Peyer's patch (tissue), 4 donors: ENCODE results near the gene GAL3ST3. TPM values are rescaled to one million over a fixed set of nuclear protein-coding genes. Genes with fewer than 3 reads are reported as not detected.
"Not testable (repeated sequence)": the region's sequence is repeated elsewhere in the genome, so short reads cannot be mapped to it uniquely, and the experiment has no call there.

ENCODE experiments used
- DNase-seq, 3 donors: peaks; one replicate each; pipeline ENCODE4 v3.0.0-alpha.2; 2017 to 2019
- H3K27ac ChIP-seq, 4 donors: fragments of 200-600 bp; sonication (generic); one replicate each; pipeline ENCODE4 v1.5.1; 2016 to 2019
- H3K27me3 ChIP-seq, 2 donors: fragments of 200-600 bp; sonication (generic); one replicate each; pipeline ENCODE4 v1.5.1; 2019
- H3K36me3 ChIP-seq, 3 donors: fragments of 200-600 bp; sonication (generic); one replicate each; pipeline ENCODE4 v1.5.1; 2016 to 2019
- H3K4me1 ChIP-seq, 4 donors: fragments of 200-600 bp; sonication (generic); one replicate each; pipeline ENCODE4 v1.5.1; 2016 to 2019
- H3K4me3 ChIP-seq, 4 donors: fragments of 200-600 bp; sonication (generic); 1 replicate in 3 of 4; 2 replicates in 1 of 4; pipeline ENCODE4 v1.5.1; 2016 to 2019; ENCODE audit warnings: mild to moderate bottlenecking in 1 of 4
- H3K9me3 ChIP-seq, 4 donors: fragments of 200-600 bp; sonication (generic); one replicate each; pipeline ENCODE4 v1.5.1; 2016 to 2019; ENCODE audit warnings: mild to moderate bottlenecking in 1 of 4
- POLR2A ChIP-seq, 2 donors: fragments of 450-650 bp; IDR thresholded peaks; one replicate each; pipeline ENCODE4 v1.5.1; 2017; ENCODE audit warnings: antibody characterized with exemption in 2 of 2, mild to moderate bottlenecking in 2 of 2, moderate library complexity in 2 of 2
- total RNA-seq, 4 donors: library from RNA; depleted of rRNA; stranded (reverse); fragments of >200 nt; gene quantifications; one replicate each; pipeline ENCODE4 v1.1.0, GENCODE V29; 2016
- TF ChIP-seq, protein P1 (sequence below), 6 experiments: fragments of 450-650 bp in 4 of 6; fragments of 200-600 bp in 2 of 6; sonication (generic) in 1 of 6; IDR thresholded peaks; one replicate each; pipeline ENCODE4 v1.5.1; 2017 to 2019; ENCODE audit warnings: antibody characterized with exemption in 6 of 6, mild to moderate bottlenecking in 3 of 6, moderate library complexity in 1 of 6

GAL3ST3 gene
- total RNA-seq, 4 donors from 2014 or later = not detected

- H3K36me3 ChIP-seq = no peaks in the 10 kb centered on the region
- peaks cover 0 to 17% of the 10 kb centered on the region in 2 donors for H3K27me3 ChIP-seq
- H3K27ac ChIP-seq = no peak overlapping the region
- DNase-seq = no peak
- H3K4me3 ChIP-seq = no peak overlapping the region
- H3K4me1 ChIP-seq = peaks cover 0 to 6% (median 1%) of the 10 kb centered on the region in 4 donors
- TF ChIP-seq POLR2A (IDR thresholded peaks at IDR 0.05) = no peak
- TF ChIP-seq, protein P1, sequence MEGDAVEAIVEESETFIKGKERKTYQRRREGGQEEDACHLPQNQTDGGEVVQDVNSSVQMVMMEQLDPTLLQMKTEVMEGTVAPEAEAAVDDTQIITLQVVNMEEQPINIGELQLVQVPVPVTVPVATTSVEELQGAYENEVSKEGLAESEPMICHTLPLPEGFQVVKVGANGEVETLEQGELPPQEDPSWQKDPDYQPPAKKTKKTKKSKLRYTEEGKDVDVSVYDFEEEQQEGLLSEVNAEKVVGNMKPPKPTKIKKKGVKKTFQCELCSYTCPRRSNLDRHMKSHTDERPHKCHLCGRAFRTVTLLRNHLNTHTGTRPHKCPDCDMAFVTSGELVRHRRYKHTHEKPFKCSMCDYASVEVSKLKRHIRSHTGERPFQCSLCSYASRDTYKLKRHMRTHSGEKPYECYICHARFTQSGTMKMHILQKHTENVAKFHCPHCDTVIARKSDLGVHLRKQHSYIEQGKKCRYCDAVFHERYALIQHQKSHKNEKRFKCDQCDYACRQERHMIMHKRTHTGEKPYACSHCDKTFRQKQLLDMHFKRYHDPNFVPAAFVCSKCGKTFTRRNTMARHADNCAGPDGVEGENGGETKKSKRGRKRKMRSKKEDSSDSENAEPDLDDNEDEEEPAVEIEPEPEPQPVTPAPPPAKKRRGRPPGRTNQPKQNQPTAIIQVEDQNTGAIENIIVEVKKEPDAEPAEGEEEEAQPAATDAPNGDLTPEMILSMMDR (IDR thresholded peaks at IDR 0.05) = no peak
- H3K9me3 ChIP-seq = no peaks in the 10 kb centered on the region
Observed at GRCh38 chr11:66012946-66013761, 35.8 kb downstream of the GAL3ST3 start.

- Histone ChIP-seq H3K9me3 (no peaks in the 10 kb centered on the region), H3K27ac (no peak overlapping the region), H3K4me1 (peaks cover 0 to 6% (median 1%) of the 10 kb centered on the region in 4 donors), H3K4me3 (no peak overlapping the region), H3K36me3 (no peaks in the 10 kb centered on the region), H3K27me3 (peaks cover 0 to 17% of the 10 kb centered on the region in 2 donors)
- DNase-seq = no peak
- TF ChIP-seq POLR2A (IDR thresholded peaks at IDR 0.05) = no peak
- TF ChIP-seq, protein P1 (IDR thresholded peaks at IDR 0.05) = no peak
Observed at GRCh38 chr11:66012371-66012945, 36.5 kb downstream of the GAL3ST3 start.

- no peak for DNase-seq
- Histone ChIP-seq H3K27me3 (peaks cover 0 to 17% of the 10 kb centered on the region in 2 donors), H3K4me1 (peaks cover 0 to 6% (median 1%) of the 10 kb centered on the region in 4 donors), H3K9me3 (no peaks in the 10 kb centered on the region), H3K4me3 (peak within 1 kb of the TSS in 1 of 4 donors; percentile 4), H3K36me3 (no peaks in the 10 kb centered on the region), H3K27ac (no peak within 1 kb of the TSS)
- TF ChIP-seq, protein P1 (IDR thresholded peaks at IDR 0.05) = no peak
- TF ChIP-seq POLR2A (IDR thresholded peaks at IDR 0.05) = no peak
Observed at GRCh38 chr11:66011785-66012303, 37.1 kb downstream of the GAL3ST3 start, which contains the start of gene CST6. Gene CST6 (plus strand): TSS chr11:66012008. CDS start chr11:66012045, 37 bp downstream.

GRCh38 chr11:66011239-66011784 lies 37.6 kb downstream of the GAL3ST3 start:
- Histone ChIP-seq H3K4me3 (no peak overlapping the region), H3K27me3 (peaks cover 0 to 17% of the 10 kb centered on the region in 2 donors), H3K9me3 (no peaks in the 10 kb centered on the region), H3K36me3 (no peaks in the 10 kb centered on the region), H3K27ac (no peak overlapping the region), H3K4me1 (peaks cover 0 to 6% (median 1%) of the 10 kb centered on the region in 4 donors)
- TF ChIP-seq, protein P1 (IDR thresholded peaks at IDR 0.05) = no peak
- TF ChIP-seq POLR2A (IDR thresholded peaks at IDR 0.05) = no peak
- no peak for DNase-seq

GRCh38 chr11:66010036-66010435 lies 38.9 kb downstream of the GAL3ST3 start:
- H3K27ac ChIP-seq, H3K4me3 ChIP-seq, H3K36me3 ChIP-seq, H3K9me3 ChIP-seq, DNase-seq, H3K4me1 ChIP-seq: not testable (repeated sequence)
- H3K27me3 ChIP-seq = peaks cover 0 to 17% of the 10 kb centered on the region in 2 donors
